Activated CD4-positive, alpha-beta T cell treated with anti-CD3 and anti-CD28 coated beads, Interleukin-2, amount 50 U/mL, for 4 hours (primary cell): ENCODE measurements around the gene RASA2.
A peak's percentile ranks its signal among the peaks of the same experiment; 100 is the strongest.
"Not testable (repeated sequence)": the region's sequence is repeated elsewhere in the genome, so short reads cannot be mapped to it uniquely, and the experiment has no call there.

Source experiments
- DNase-seq, 2 experiments: peaks; one replicate each; pipeline ENCODE4 v3.0.0-alpha.2; 2020

The RASA2 gene

DNA sequence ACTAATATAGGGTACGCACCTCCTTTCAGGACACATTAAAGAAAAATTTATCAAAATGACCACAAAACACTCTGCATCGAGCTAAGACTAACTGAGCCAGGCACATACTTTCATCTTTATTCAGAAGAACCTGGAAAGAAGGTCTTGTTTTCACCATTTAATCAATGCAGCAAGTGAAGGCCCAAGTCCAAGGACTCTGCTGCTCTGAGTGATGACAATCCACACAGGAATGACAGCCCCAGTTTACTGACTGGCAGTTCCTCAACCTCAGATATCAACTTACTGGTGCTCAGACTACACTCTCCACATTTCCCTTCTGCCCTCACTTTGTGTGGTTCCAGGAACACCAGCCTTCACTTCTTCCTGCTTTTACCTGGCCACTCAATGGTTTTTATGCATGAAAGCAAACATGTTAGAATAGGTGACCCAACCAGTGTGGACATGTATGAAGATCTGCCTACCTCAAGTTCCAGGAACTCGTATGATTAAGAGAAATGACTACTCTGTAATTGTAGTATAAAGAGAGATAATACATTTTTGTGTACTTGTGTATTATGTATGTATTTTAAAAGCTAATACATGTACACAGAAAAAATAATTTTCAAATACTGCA lies 29.1 kb upstream of the RASA2 start:
- no peak for DNase-seq

DNA sequence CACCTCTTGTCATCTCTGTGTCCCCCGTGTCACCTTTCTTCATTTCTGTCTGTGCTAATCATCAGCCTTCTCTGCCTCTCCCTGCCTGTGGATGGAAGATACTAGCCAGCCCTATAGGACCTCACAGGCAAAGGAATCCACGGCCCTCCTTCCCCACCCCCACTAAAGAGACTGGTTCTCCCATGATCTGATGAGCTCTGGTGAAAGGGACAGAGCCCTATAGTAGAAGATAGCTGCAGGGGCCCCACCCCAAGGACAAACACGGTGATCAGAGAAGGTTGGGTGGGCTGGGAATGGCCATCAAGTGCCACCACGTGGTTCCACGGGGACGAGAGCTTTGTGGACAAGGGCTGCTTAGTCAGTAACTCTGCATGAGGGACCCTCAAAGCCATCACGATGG lies 27.8 kb upstream of the RASA2 start:
- DNase-seq = no peak

DNA sequence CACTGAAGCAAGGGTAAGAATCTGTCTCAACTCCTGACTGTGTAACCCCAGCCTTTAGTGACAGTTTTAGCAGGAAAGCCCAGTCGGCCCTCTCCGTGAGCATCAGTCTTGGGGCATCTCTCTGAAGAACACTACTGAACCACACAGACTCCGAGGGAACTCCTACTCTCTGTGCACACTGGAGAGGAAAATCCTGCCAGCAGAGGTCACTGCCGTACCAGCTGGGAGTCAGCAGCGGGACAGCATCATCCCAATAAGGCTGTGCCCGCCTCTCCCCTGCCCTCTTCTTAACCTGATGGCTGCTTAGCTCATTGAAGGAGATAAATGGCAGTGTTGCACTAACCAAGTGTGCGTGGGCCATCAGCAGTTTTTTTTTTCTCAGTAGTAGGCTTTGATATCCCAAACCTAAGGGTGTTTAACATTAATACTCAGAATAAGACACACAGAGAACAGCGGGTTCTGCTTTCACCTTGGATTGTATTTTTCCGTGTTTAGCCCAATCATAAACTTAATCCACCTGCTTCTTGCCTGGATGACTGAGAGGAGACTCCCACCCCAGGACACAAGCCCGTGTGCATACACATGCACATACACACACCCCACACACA lies 26.6 kb upstream of the RASA2 start:
- peak; percentile 91 to 95 for DNase-seq

GRCh38 chr3:141462176-141462859 lies 24.5 kb upstream of the RASA2 start:
- DNase-seq = no peak

DNA sequence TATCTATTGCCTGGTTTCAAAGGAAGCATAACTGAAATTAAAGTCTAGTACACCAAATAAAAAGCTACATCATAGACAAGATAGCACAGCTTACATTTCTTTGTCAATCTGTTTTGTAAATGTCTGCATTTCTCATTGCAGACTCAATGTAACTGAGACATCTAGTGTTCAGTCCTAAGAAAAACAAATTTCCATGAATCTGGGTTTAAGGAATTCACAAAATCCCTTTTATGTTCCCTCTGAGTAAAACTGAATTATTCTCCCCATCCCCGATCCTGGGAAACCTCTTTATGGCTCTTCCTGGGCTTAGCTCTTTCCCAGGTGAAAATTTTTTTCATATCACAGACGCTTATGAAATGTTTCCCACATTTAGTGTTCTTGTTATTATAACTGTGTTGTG lies 21.6 kb upstream of the RASA2 start:
- no peak for DNase-seq

GRCh38 chr3:141466633-141467169 lies 20.1 kb upstream of the RASA2 start:
- DNase-seq = no peak

- DNase-seq = no peak
These were observed 17.1 kb upstream of the RASA2 start for GRCh38 chr3:141469720-141470119.

- DNase-seq = no peak
These were observed 15.7 kb upstream of the RASA2 start for GRCh38 chr3:141471160-141471559.

- no peak for DNase-seq
These were observed 10.8 kb upstream of the RASA2 start for GRCh38 chr3:141476033-141476432.

DNA sequence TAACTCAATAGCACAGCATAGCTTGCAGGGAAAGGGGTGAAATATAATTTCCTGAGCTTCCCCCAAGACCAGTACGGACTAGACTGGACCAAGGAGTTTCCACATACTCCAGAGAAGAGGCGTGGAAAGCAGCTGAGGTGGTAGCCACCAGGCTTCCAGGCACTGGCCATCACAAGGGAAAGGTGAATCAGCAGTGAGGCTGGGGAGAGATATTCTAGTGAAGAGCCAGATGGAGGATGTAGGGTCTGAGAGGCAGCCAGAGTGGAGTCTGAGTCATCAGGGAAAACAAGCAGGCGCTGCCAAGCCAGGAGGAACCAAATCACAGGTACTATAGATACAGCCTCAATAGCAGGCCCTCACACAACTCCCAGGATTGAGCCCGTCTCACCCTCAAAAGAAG lies 9.6 kb upstream of the RASA2 start:
- no peak for DNase-seq

- DNase-seq = no peak
These were observed 8.7 kb upstream of the RASA2 start for GRCh38 chr3:141478139-141478538.

GRCh38 chr3:141478840-141479239 lies 8.0 kb upstream of the RASA2 start:
- not testable (repeated sequence) for DNase-seq

GRCh38 chr3:141482245-141482922 lies 4.4 kb upstream of the RASA2 start:
- no peak for DNase-seq

GRCh38 chr3:141484701-141485287 lies 2.0 kb upstream of the RASA2 start:
- no peak for DNase-seq

GRCh38 chr3:141485641-141486495 lies 959 bp upstream of the RASA2 start:
- DNase-seq = peak in 1 of 2 experiments; percentile 13

DNA sequence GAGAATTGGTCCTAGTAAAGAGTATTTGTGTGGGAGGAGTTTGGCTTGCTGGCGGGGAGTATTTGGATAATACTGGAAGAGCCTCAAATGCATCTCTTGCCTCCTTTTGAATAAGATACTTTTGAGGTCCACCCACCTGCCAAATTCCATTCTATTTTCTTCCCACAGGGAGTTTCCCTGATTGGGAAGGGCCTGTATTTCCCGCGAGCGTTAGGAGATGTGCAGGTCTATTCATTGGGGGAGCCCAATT lies 406 bp upstream of the RASA2 start:
- no peak for DNase-seq

DNA sequence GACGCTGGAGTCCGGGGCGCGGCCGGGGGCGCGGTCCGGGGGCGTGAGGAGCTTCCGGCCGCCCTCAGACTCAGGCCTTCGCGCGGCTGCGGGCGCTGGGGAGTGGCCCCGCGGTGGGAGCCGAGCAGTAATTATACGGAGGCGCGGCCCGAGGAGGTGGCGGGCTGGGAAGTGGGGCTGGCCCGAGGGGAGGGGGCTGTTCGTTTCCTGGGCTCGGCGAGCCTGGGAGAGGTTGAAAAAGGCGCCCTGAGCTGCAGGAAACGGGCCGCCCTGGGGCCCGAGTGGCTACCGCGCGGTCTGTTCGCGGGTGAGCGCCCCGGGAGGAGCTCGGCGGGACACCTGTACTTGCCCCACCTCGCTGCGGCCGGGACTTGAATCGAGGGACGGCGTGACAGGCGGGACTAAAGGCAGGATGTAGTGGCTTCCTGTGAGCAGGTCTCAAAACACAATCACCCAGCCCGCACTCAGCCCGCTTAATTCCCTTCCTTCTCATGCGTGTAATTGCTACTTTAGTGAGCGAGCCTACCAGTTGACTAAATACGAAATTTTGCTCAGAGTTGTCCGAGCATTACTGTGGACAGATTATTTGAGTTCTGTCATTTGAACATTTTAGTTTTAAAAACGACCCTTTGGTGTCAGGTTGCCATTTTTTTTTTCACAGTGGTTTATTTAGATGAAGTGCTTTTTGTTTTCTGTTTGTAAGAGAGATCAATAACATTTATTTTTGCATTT lies 860 bp downstream of the RASA2 start:
- peak; percentile 64 for DNase-seq

GRCh38 chr3:141489203-141489602 lies 2.4 kb downstream of the RASA2 start:
- DNase-seq = no peak

DNA sequence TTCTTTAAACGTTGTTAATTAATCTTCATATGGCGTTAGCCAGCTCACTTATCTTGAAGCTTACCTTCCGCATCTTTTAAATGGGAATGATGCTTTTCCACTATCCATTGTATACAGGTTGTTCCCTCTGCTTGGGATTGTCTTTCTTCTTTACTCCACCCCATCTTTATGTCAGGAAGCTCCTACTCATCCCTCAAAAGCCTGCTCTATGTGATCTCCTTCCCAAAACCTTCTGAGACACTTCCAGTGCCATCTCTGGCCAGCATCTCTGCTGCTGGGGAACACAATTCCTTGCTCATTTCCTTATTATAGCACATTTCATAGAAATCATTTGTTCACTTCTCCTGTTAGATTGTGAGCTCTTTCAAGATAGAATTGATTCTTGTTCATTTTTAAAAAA lies 4.3 kb downstream of the RASA2 start:
- no peak for DNase-seq

DNA sequence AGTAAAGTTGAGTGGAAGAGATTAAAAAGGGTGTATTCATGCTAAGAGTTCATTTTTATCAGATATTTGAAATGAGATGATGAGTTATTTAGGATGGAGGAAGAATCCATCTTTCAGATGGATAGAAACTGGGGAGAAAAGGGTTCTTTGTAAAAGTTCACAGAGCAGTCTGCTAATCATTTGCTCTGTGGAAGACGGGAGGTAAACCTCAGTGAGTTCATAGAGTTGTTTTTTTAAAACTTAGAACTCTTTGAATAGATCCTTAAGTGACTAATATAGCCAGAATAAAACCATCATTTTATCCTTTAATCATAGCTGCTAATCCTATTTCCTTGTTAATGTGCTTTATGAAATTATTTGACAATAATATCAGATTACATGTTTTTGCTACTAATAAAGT lies 5.1 kb downstream of the RASA2 start:
- no peak for DNase-seq

DNA sequence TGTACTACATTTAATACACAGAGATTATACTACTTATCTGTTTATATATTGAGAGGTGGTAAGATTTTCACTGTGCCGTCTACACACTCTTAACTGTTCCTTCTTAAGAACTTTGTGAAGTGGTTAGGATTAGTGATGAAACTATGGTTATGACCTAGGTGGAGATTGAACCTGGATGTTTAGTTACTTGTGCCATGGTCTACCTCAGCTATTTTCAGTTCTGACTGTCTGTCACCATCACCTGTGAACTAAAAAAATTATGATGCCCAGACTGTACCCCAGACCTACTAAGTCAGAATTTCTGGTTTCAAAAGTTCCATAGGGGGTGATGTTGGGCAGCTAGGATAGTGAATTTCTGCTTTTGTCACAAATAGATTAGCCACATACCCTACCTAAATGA lies 6.4 kb downstream of the RASA2 start:
- no peak for DNase-seq

- not testable (repeated sequence) for DNase-seq
These were observed 10.8 kb downstream of the RASA2 start for GRCh38 chr3:141497589-141497988.
